Putamen (tissue), 1 donor: Measurements from ENCODE around the gene ERCC1.
"Not testable (repeated sequence)": the region's sequence is repeated elsewhere in the genome, so short reads cannot be mapped to it uniquely, and the experiment has no call there.

Experiments used
- DNase-seq: peaks from one replicate; pipeline ENCODE4 v3.0.0-alpha.2; 2016; ENCODE audit warnings: low spot score

The ERCC1 gene

GRCh38 chr19:45429896-45430295 is 6.2 kb upstream of the ERCC1 start:
- not testable (repeated sequence) for DNase-seq

DNA sequence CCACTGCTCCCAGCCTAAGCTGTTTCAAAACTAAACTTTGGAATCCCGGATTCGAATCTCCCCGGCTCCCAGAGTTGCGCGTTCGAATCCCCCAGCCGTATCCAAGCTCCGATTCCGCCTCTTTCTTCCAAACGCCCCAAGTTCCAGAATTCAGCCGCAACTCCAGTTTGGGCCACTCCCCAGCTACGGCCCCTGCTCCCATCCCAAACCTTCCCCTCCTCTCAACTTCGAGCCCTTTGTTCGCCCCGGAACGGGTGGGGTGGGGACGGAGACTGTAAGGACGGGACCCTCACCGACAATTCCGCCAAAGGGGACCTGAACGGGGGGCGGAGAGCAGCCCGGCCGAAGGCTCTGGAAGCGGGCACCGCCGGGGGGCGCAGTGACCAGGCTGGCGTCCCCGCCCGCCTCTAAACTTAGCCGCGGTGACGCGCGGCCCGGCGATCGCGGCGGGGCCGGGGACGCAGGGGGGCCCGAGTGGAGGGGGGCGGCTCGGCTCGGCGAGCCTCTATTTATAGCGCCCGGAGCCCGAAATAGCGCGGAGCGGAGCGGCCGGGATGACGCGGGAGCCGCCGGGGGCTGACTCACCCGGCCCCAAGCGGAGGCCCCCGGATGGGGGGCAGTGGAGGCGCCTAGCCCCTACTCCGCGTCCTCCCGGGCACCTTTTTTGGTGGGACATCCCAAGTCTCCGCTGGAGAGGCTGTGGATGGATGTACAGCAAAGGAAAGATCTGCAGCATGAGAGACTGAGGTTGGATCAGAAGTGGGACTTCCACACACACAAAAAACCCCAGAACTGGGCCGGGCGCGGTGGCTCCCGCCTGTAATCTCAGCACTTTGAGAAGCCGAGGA is 4.9 kb upstream of the ERCC1 start:
- no peak for DNase-seq

DNA sequence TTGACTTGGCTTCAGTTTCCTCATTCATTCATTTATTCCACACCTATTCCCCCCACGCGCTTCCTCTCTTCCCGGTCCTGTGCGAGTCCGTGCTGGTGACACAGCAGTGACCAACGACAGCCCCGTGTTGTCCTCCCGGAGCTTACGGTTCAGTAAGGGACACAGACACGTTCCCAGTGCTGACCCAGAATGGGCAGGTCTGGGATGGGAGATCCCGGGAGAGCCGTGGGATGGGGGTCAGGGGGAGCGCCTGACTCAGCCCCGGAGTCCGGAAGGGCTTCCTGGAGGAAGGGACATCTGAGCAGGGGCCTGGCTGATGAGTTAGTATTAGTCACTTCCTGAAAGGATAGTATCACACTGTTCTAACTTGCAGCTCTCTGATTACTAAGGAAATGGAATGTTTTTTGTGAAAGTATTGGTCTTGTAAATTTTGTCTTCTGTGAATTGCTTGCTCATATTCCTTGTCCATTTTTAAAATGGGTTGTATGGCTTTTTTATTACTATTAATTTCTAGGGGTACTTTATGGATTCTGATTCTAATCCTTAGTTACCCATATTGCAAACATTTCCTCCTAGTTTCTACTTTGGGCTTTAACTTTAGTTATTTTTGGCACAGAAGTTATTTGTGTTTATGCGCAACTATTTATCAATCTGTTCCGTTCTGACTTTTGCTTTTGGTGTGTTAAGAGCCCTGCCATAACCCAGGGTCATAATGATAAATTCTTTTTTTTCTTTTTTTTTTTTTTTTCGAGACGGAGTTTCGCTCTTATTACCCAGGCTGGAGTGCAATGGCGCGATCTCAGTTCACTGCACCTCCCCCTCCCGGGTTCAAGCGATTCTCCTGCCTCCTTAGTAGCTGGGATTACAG is 708 bp upstream of the ERCC1 start:
- no peak for DNase-seq

DNA sequence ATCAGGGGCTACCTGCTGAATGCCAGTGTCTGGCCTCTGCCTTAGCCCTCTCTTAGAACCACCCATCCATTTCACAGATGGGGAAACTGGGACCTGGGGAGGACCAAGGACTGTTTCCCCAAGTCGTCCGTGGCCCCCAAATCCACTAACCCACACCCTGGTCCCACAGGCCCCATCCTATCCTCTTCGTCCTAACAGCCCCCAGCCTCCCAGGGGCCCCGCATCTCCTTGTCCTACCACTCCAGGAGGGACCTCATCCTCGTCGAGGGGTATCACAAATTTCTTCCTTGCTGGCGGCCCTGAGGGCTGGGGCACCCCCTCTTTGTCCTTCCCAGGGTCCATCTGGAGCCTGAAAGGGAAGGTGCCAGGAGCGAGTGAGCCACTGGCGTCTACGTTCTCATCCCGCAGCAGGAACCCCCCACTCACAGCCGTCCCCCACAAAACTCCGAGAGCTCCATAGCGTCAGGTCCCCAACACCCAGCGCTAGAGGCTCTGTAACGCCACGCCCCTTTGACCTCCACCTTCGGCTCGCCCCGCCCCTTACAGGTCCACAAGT is 606 bp downstream of the ERCC1 start:
- no peak for DNase-seq

DNA sequence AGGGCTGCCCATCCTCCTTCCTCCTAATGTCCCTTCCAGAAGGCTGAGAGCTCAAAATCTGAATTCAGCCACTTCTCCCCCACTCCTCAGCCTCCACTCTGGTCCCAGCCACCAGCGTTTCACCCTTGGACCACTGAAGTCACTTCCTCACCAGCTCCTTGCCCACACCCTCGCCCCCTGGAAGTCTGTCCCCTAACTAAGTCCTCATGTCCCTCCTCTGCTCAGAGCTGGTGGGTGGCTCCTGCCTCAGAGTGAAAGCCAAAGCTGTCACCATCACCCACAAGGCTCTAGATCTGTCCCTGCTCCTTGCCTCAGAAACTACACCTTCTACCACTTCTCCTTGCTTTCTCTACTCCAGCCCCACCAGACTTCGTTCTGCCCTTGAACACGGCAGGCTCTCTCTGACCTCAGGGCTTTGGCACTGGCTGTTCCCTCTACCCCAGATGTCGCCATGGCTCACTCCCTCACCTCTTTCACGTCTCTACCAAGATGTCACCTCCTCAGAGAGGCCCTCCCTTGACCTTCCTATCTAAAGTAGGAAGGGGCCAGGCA is 1.7 kb downstream of the ERCC1 start:
- DNase-seq = no peak

DNA sequence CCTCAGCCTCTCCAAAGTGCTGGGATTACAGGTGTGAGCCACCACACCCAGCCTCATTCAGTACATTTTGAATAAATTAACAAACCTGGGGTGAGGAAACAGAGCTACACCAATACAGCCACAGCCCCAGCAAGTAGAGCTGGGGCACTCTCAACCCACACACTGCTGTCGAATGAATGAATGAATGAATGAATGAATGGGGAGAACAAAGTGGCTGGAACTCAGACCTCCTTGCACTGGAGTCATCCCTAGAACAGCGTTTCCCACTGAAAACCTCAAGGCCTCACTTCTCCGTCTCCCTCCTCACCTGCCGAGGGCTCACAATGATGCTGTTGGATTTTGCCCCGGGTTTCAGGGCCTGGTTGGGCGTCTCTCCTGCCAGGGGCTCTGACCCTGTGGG is 2.8 kb downstream of the ERCC1 start:
- no peak for DNase-seq

DNA sequence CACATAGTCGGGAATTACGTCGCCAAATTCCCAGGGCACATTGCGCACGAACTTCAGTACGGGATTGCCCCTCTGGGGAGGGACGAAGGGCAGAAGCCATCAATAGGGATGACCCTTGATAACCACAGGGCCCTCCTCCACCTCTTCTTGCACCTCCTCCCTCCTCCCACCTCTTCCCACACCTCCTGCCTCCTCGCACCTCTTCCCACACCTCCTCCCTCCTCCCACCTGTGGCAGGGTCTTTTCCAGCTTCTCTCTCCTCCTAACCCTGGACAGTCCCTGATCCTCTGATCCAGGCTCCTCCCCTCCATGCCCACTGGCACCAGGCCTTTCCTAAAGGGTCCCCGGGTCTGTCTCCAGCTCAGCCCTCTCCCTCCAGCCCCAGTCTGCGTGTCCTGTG is 3.4 kb downstream of the ERCC1 start:
- no peak for DNase-seq

GRCh38 chr19:45419895-45420294 is 3.8 kb downstream of the ERCC1 start:
- no peak for DNase-seq

- no peak for DNase-seq
Measured at GRCh38 chr19:45419396-45419795, 4.3 kb downstream of the ERCC1 start.

DNA sequence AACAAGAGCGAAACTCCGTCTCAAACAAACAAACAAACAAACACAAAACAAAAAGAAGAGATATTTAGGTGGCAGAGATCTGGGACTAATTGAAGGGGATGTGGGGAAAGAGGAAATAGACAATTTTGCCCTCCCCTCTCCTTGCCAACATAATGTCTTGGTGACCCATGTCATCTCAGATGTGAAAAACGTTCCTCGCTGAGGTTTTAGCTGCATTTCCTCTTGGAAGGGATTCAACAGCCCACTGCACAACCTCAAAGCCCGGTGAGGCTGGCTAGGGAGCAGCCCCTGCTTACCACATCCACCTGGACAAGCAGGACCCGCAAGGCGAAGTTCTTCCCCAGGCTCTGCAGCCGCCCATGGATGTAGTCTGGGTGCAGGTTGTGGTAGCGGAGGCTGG is 4.9 kb downstream of the ERCC1 start:
- no peak for DNase-seq

GRCh38 chr19:45417151-45417550 is 6.6 kb downstream of the ERCC1 start:
- DNase-seq = no peak

- DNase-seq = no peak
Measured at GRCh38 chr19:45414468-45414867, 9.2 kb downstream of the ERCC1 start.

DNA sequence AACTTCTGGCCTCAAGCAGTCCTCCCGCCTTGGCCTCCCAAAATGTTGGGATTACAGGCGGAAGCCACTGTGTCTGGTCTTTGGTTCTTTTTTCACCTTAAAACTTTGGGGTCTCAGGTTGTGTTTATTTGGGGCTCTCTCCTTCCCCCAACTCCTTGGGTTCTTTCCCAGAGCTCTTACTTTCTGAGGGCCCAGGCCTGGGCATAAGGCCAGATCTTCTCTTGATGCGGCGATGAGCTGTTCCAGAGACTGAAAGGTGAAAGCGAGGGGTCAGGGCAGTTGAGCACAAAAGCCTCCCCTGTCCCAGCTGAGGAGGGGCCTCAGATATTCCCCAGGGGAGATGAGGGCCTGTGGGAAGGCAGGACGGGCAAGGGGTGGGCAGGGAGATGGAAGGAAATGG is 10.2 kb downstream of the ERCC1 start:
- DNase-seq = no peak

DNA sequence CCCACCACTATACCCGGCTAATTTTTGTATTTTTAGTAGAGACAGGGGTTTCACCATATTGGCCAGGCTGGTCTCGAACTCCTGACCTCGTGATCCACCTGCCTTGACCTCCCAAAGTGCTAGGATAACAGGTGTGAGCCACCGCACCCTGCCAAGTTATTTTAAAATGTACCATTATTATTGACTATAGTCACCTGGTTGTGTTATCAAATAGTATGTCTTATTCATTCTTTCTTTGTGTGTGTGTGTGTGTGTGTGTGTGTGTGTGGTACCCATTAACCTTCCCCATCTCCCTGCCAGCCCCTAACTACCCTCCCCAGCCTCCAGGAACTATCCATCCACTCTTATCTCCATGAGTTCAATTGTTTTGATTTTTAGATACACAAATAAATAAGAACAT is 13.4 kb downstream of the ERCC1 start:
- DNase-seq = not testable (repeated sequence)

DNA sequence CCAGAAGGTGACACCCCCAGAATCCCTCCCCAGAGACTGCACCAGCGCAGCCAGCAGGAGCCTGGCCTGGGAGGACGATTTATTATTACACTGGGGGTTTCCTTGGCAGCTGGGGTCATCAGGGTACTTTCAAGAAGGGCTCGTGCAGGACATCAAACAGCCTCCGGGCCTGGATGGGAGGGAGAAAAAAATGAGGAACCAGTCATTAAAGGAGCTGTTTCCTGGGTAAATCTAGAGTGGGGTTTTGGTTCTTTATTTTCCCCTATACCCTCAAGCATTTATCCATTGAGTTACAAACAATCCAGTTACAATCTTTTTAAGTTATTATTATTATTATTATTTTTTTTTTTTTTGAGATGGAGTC is 14.2 kb downstream of the ERCC1 start:
- DNase-seq = no peak

DNA sequence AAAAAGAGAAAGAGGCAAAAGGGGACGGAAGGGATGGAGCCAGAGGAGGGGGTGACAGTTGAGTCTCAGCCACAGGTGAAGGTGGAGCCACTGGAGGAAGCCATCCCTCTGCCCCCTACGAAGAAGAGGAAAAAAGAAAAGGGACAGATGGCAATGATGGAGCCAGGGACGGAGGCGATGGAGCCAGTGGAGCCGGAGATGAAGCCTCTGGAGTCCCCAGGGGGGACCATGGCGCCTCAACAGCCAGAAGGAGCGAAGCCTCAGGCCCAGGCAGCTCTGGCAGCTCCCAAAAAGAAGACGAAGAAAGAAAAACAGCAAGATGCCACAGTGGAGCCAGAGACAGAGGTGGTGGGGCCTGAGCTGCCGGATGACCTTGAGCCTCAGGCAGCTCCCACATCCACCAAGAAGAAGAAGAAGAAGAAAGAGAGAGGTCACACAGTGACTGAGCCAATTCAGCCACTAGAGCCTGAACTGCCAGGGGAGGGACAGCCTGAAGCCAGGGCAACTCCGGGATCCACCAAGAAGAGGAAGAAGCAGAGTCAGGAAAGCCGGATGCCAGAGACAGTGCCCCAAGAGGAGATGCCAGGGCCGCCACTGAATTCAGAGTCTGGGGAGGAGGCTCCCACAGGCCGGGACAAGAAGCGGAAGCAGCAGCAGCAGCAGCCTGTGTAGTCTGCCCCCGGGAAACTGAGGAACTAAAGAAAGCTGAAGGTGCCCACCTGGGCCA is 14.7 kb downstream of the ERCC1 start:
- no peak for DNase-seq

- no peak for DNase-seq
Measured at GRCh38 chr19:45408121-45408520, 15.6 kb downstream of the ERCC1 start.

GRCh38 chr19:45407585-45407984 is 16.1 kb downstream of the ERCC1 start:
- DNase-seq = not testable (repeated sequence)

DNA sequence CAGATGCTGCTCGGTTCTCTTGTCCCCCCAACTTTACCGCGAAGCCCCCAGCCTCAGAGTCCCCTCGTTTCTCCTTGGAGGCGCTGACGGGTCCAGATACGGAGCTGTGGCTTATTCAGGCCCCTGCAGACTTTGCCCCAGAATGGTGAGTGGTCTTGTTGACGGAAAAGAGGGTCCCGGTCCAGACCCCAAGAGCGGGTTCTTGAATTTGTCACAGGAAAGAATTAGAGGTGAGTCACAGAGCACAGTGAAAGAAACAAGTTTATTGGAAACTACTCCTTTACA is 16.7 kb downstream of the ERCC1 start:
- DNase-seq = no peak

GRCh38 chr19:45406226-45407090 is 17.3 kb downstream of the ERCC1 start, which contains the start of gene POLR1G:
Gene POLR1G (plus strand): TSS chr19:45406644. CDS start chr19:45406697, 53 bp downstream.
- peak; percentile 89 for DNase-seq
